ENCODE data around the gene TMEM63A. TPM values are rescaled to one million over a fixed set of nuclear protein-coding genes. Genes with fewer than 3 reads are reported as not detected.

The TMEM63A gene
- polyA plus RNA-seq, 1 experiment = 17.1 TPM

- no peak for TF ChIP-seq CTCF (IDR thresholded peaks at IDR 0.05; ENCODE audit: low read depth, low read length)
- POLR2A ChIA-PET = no interaction called here
- no peak overlapping the region for H3K4me3 ChIP-seq (ENCODE audit: low read depth, low read length)
- H3K27ac ChIP-seq (ENCODE audit: low read depth, low read length) = no peak overlapping the region
- CTCF ChIA-PET = no interaction called here
- DNase-seq (ENCODE audit: low read depth, low spot score) = no peak
- H3K9me3 ChIP-seq (ENCODE audit: control insufficient read depth, insufficient read depth, low read length) = no peaks in the 10 kb centered on the region
- no peaks in the 10 kb centered on the region for H3K27me3 ChIP-seq (ENCODE audit: control insufficient read depth, insufficient read depth, low read length)
Observed at GRCh38 chr1:225824533-225824941, 57.6 kb downstream of the TMEM63A start.

GRCh38 chr1:225823811-225824261 is 58.3 kb downstream of the TMEM63A start:
- Histone ChIP-seq H3K4me3 (ENCODE audit: low read depth, low read length) (no peak overlapping the region), H3K27ac (ENCODE audit: low read depth, low read length) (no peak overlapping the region), H3K9me3 (ENCODE audit: control insufficient read depth, insufficient read depth, low read length) (no peaks in the 10 kb centered on the region), H3K27me3 (ENCODE audit: control insufficient read depth, insufficient read depth, low read length) (no peaks in the 10 kb centered on the region)
- CTCF ChIA-PET = no interaction called here
- DNase-seq (ENCODE audit: low read depth, low spot score) = no peak
- no peak for TF ChIP-seq CTCF (IDR thresholded peaks at IDR 0.05; ENCODE audit: low read depth, low read length)
- POLR2A ChIA-PET = no interaction called here

- no peak for TF ChIP-seq CTCF (IDR thresholded peaks at IDR 0.05; ENCODE audit: low read depth, low read length)
- Histone ChIP-seq H3K27ac (ENCODE audit: low read depth, low read length) (no peak overlapping the region), H3K27me3 (ENCODE audit: control insufficient read depth, insufficient read depth, low read length) (no peaks in the 10 kb centered on the region), H3K4me3 (ENCODE audit: low read depth, low read length) (no peak overlapping the region), H3K9me3 (ENCODE audit: control insufficient read depth, insufficient read depth, low read length) (no peaks in the 10 kb centered on the region)
- no peak for DNase-seq (ENCODE audit: low read depth, low spot score)
- POLR2A ChIA-PET = interaction anchor here (1.2 kb wide), 1 partner anchor 13 kb away, joined by 5 read pairs; the partner anchor contains the start of gene EPHX1
- CTCF ChIA-PET = interaction anchor here (0.5 to 2.1 kb wide), 3 partner anchors 12 to 34 kb away, joined by 3 to 6 read pairs (median 5); no protein-coding TSS in a partner anchor
Observed at GRCh38 chr1:225822655-225823403, 59.4 kb downstream of the TMEM63A start.

GRCh38 chr1:225820522-225821120 is 61.6 kb downstream of the TMEM63A start:
- Histone ChIP-seq H3K27ac (ENCODE audit: low read depth, low read length) (no peak overlapping the region), H3K9me3 (ENCODE audit: control insufficient read depth, insufficient read depth, low read length) (no peaks in the 10 kb centered on the region), H3K4me3 (ENCODE audit: low read depth, low read length) (no peak overlapping the region), H3K27me3 (ENCODE audit: control insufficient read depth, insufficient read depth, low read length) (no peaks in the 10 kb centered on the region)
- POLR2A ChIA-PET = interaction anchor here (0.6 kb wide), 1 partner anchor 505 kb away, joined by 3 read pairs; no protein-coding TSS in a partner anchor
- no peak for TF ChIP-seq CTCF (IDR thresholded peaks at IDR 0.05; ENCODE audit: low read depth, low read length)
- no peak for DNase-seq (ENCODE audit: low read depth, low spot score)
- CTCF ChIA-PET = no interaction called here

Measured in AG04450 (cell line).